ENCODE measurements around the gene KLHL40. TPM values are rescaled to one million over a fixed set of nuclear protein-coding genes. Genes with fewer than 3 reads are reported as not detected.

The KLHL40 gene
- polyA plus RNA-seq, 2 of the 4 experiments (the other 2 are of a cell fraction), result not detected

DNA sequence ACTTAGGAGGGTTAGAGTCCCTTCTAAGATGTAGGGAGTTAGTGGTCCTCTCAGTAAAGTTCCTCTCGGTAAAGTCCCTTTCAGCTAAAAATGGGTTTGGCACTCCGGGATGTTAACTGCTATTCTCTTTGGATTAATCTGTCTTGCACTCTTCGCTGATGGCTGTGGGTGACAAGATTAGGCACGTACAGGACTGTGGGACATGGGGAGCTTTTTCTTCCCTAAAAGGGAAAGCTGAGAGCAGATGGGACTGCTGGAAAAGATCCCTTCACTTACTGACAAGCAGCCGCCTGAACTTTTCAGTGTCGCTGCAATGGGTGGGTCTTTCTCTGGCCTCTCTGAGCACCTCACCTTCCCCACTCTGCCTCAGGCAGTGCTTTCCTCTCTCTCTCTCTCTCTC, 33.7 kb downstream of the KLHL40 start:
- Histone ChIP-seq H3K4me2 (no peak overlapping the region), H3K9me3 (no peaks in the 10 kb centered on the region), H3K4me1 (no peaks in the 10 kb centered on the region), H3K27ac (no peak overlapping the region), H3K4me3 (no peak overlapping the region)
- CTCF ChIA-PET, result no interaction called here
- 65% methylated on average over 6 of the region's 6 CpGs for WGBS (ENCODE audit: missing lambda C conversion rate)
- FAIRE-seq, result no peak
- no peak for ATAC-seq
- DNase-seq (ENCODE audit: low read depth in 1 of 2, low spot score in 1 of 2), result no peak
- TF ChIP-seq CHD4 (IDR thresholded peaks at IDR 0.05; ENCODE audit: borderline replicate concordance) (no peak), TFCP2L1 (CRISPR knock-in tag; IDR thresholded peaks at IDR 0.05) (no peak), RNF2 (IDR thresholded peaks at IDR 0.05; ENCODE audit: borderline replicate concordance, low read depth) (no peak), ELK1 (IDR thresholded peaks at IDR 0.05; ENCODE audit: low read depth, low read length) (no peak), CBX8 (IDR thresholded peaks at IDR 0.05) (no peak), BHLHE40 (IDR thresholded peaks at IDR 0.05; ENCODE audit: low read depth, low read length) (no peak), RAD21 (conservative IDR thresholded peaks at IDR 0.05 in 1 of 2, IDR thresholded peaks at IDR 0.05 in 1 of 2) (no peak), HEYL (CRISPR knock-in tag; IDR thresholded peaks at IDR 0.05) (no peak), CHD2 (IDR thresholded peaks at IDR 0.05; ENCODE audit: low read length, partially characterized antibody) (no peak), KDM5A (IDR thresholded peaks at IDR 0.05) (no peak), ZC3H11A (IDR thresholded peaks at IDR 0.05) (no peak), NPAS2 (CRISPR knock-in tag; IDR thresholded peaks at IDR 0.05; ENCODE audit: borderline replicate concordance) (no peak), NR3C1 (IDR thresholded peaks at IDR 0.05) (no peak), MYC (IDR thresholded peaks at IDR 0.05; ENCODE audit: borderline replicate concordance, low read length) (no peak)
- TF ChIP-seq, protein P1, sequence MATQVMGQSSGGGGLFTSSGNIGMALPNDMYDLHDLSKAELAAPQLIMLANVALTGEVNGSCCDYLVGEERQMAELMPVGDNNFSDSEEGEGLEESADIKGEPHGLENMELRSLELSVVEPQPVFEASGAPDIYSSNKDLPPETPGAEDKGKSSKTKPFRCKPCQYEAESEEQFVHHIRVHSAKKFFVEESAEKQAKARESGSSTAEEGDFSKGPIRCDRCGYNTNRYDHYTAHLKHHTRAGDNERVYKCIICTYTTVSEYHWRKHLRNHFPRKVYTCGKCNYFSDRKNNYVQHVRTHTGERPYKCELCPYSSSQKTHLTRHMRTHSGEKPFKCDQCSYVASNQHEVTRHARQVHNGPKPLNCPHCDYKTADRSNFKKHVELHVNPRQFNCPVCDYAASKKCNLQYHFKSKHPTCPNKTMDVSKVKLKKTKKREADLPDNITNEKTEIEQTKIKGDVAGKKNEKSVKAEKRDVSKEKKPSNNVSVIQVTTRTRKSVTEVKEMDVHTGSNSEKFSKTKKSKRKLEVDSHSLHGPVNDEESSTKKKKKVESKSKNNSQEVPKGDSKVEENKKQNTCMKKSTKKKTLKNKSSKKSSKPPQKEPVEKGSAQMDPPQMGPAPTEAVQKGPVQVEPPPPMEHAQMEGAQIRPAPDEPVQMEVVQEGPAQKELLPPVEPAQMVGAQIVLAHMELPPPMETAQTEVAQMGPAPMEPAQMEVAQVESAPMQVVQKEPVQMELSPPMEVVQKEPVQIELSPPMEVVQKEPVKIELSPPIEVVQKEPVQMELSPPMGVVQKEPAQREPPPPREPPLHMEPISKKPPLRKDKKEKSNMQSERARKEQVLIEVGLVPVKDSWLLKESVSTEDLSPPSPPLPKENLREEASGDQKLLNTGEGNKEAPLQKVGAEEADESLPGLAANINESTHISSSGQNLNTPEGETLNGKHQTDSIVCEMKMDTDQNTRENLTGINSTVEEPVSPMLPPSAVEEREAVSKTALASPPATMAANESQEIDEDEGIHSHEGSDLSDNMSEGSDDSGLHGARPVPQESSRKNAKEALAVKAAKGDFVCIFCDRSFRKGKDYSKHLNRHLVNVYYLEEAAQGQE (IDR thresholded peaks at IDR 0.05), result no peak
- TF ChIP-seq, protein P2, sequence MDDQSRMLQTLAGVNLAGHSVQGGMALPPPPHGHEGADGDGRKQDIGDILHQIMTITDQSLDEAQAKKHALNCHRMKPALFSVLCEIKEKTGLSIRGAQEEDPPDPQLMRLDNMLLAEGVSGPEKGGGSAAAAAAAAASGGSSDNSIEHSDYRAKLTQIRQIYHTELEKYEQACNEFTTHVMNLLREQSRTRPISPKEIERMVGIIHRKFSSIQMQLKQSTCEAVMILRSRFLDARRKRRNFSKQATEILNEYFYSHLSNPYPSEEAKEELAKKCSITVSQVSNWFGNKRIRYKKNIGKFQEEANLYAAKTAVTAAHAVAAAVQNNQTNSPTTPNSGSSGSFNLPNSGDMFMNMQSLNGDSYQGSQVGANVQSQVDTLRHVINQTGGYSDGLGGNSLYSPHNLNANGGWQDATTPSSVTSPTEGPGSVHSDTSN (IDR thresholded peaks at IDR 0.05), result no peak
- TF ChIP-seq, protein P3, sequence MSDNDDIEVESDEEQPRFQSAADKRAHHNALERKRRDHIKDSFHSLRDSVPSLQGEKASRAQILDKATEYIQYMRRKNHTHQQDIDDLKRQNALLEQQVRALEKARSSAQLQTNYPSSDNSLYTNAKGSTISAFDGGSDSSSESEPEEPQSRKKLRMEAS (IDR thresholded peaks at IDR 0.05), result no peak
- POLR2A ChIA-PET, result no interaction called here

DNA sequence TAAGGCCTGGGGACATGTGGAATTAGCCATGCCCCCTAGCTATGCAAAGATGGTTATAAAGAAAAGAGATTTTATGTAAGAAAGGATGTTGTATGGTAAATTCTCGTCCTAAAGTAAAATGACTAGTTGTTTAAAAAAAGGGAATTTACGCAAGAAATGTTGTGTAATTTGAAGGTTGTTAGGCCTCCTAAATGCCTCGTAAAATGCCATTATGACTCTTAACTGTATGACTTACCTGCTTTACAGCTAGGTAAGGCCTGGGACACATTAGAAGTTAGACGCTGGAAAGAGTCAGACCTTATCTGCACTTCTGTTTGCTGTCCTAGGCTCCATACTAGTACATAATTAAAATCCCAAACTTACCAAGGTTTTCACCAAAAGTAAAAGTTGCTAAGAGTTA, 34.8 kb downstream of the KLHL40 start:
- Histone ChIP-seq H3K4me3 (no peak overlapping the region), H3K9me3 (no peaks in the 10 kb centered on the region), H3K27ac (no peak overlapping the region), H3K4me2 (no peak overlapping the region), H3K4me1 (no peaks in the 10 kb centered on the region)
- POLR2A ChIA-PET, result no interaction called here
- no peak for FAIRE-seq
- no peak for ATAC-seq
- no peak for DNase-seq (ENCODE audit: low read depth in 1 of 2, low spot score in 1 of 2)
- TF ChIP-seq KDM1A (IDR thresholded peaks at IDR 0.05; ENCODE audit: low read depth), result no peak
- no peak for TF ChIP-seq NPAS2 (CRISPR knock-in tag; IDR thresholded peaks at IDR 0.05; ENCODE audit: borderline replicate concordance)
- no peak for TF ChIP-seq CBX8 (IDR thresholded peaks at IDR 0.05)
- TF ChIP-seq BHLHE40 (IDR thresholded peaks at IDR 0.05; ENCODE audit: low read depth, low read length), result no peak
- TF ChIP-seq CTCF (IDR thresholded peaks at IDR 0.05), result no peak
- TF ChIP-seq KDM5A (IDR thresholded peaks at IDR 0.05), result no peak
- CTCF ChIA-PET, result no interaction called here
- WGBS (ENCODE audit: missing lambda C conversion rate), result 49% methylated on average over 4 of the region's 4 CpGs

All from A549 (cell line).